Stomach (tissue), 9 donors: ENCODE data around the gene DYSF. TPM values are rescaled to one million over a fixed set of nuclear protein-coding genes. Genes with fewer than 3 reads are reported as not detected.

ENCODE experiments used
- DNase-seq, 2 donors: peaks; one replicate each; pipeline versions ENCODE4 v3.0.0 to v3.0.0-alpha.2; 2013 to 2019
- H3K27ac ChIP-seq, 5 donors: fragments of 200-600 bp in 4 of 5; sonication (generic) in 4 of 5; one replicate each; pipeline ENCODE4 v1.5.1; 2013 to 2019; ENCODE audit warnings: mild to moderate bottlenecking in 1 of 5, moderate library complexity in 1 of 5
- H3K27me3 ChIP-seq, 3 donors: fragments of 200-600 bp; sonication (generic); one replicate each; pipeline ENCODE4 v1.5.1; 2017 to 2019; ENCODE audit warnings: mixed run types in 1 of 3
- H3K36me3 ChIP-seq, 4 donors: fragments of 200-600 bp; sonication (generic); 1 replicate in 3 of 4; 2 replicates in 1 of 4; pipeline ENCODE4 v1.5.1; 2016 to 2019
- H3K4me1 ChIP-seq, 4 donors: fragments of 200-600 bp; sonication (generic); one replicate each; pipeline ENCODE4 v1.5.1; 2016 to 2019
- H3K4me3 ChIP-seq, 4 donors: fragments of 200-600 bp; sonication (generic) in 3 of 4; one replicate each; pipeline ENCODE4 v1.5.1; 2016 to 2019; ENCODE audit warnings: mild to moderate bottlenecking in 1 of 4
- H3K9me3 ChIP-seq, 4 donors: fragments of 200-600 bp; sonication (generic); one replicate each; pipeline ENCODE4 v1.5.1; 2016 to 2019
- CTCF ChIP-seq, 7 experiments: fragments of 450-650 bp in 4 of 7; fragments of 200-600 bp in 3 of 7; sonication (generic) in 3 of 7; IDR thresholded peaks; one replicate each; pipeline ENCODE4 v1.5.1; 2016 to 2019; ENCODE audit warnings: antibody characterized with exemption in 7 of 7, control low read depth in 2 of 7, mild to moderate bottlenecking in 1 of 7
- EP300 ChIP-seq: sonication (generic); formaldehyde crosslinking; IDR thresholded peaks from one replicate; pipeline ENCODE4 v1.6.1; 2017; ENCODE audit warnings: antibody characterized with exemption
- POLR2A ChIP-seq, 4 donors: fragments of 450-650 bp; IDR thresholded peaks; one replicate each; pipeline ENCODE4 v1.6.1; 2016; ENCODE audit warnings: antibody characterized with exemption in 4 of 4, control low read depth in 2 of 4, mild to moderate bottlenecking in 1 of 4, moderate library complexity in 1 of 4
- POLR2AphosphoS5 ChIP-seq, 3 donors: sonication (generic); formaldehyde crosslinking; IDR thresholded peaks; one replicate each; pipeline ENCODE4 v1.6.1; 2016; ENCODE audit warnings: antibody characterized with exemption in 3 of 3
- whole genome bisulfite sequencing, 5 donors: extraction: QIAGEN DNeasy Blood & Tissue Kit in 3 of 5; methylation state at CpG; one replicate each; pipeline versions ENCODE4 v1.1.5 to v1.1.7; 2013 to 2018; 5-methylcytosine and 5-hydroxymethylcytosine counted together
- intact Hi-C: fragments of 100-400 bp; cut with DNase I; formaldehyde crosslinking; loops from one replicate; pipeline ENCODE4 v1.15.1; 2023; ENCODE audit warnings: low total_unique reads
- polyA plus RNA-seq, 3 donors: library from polyadenylated mRNA; stranded (reverse); fragments of 200-250 nt; gene quantifications; one replicate each; pipeline ENCODE4 v1.2.3, GENCODE V29; 2013
- total RNA-seq, 5 donors: library from RNA; depleted of rRNA; stranded (reverse); fragments of >200 nt; gene quantifications; one replicate each; pipeline versions ENCODE4 v1.1.0 to v1.2.3, GENCODE V29; 2014 to 2016
- donor health status: healthy with polysubstance abuse.
- donor health status: Bipolar disorder and iron deficiency.
- donor health status: healthy.

Gene DYSF
- total and polyA plus RNA-seq, 8 donors: 2.1 to 13.4 (median 6.1) TPM

GRCh38 chr2:71570511-71570910 is 117.2 kb downstream of the DYSF start:
- no peak for DNase-seq
- intact Hi-C loops: no loop called here
- peaks cover 0 to 57% (median 25%) of the 10 kb centered on the region in 4 donors for H3K36me3 ChIP-seq
- WGBS, 5 donors: 96 to 99% (median 98%) methylated on average over 9 to 10 of the region's 10 CpGs
- no peaks in the 10 kb centered on the region for H3K9me3 ChIP-seq
- no peak overlapping the region for H3K27ac ChIP-seq
- no peak overlapping the region for H3K4me3 ChIP-seq
- TF ChIP-seq POLR2AphosphoS5 (IDR thresholded peaks at IDR 0.05): no peak
- TF ChIP-seq CTCF (IDR thresholded peaks at IDR 0.05): no peak
- TF ChIP-seq EP300: no peak
- no peak for TF ChIP-seq POLR2A (IDR thresholded peaks at IDR 0.05)
- H3K4me1 ChIP-seq: no peaks in the 10 kb centered on the region
- no peaks in the 10 kb centered on the region for H3K27me3 ChIP-seq

- no peaks in the 10 kb centered on the region for H3K9me3 ChIP-seq
- H3K27ac ChIP-seq: no peak overlapping the region
- H3K4me3 ChIP-seq: no peak overlapping the region
- DNase-seq: no peak
- intact Hi-C loops: no loop called here
- 93 to 100% (median 95%) methylated on average over 2 of the region's 2 CpGs for WGBS, 5 donors
- TF ChIP-seq EP300 (no peak), POLR2AphosphoS5 (IDR thresholded peaks at IDR 0.05) (no peak), CTCF (IDR thresholded peaks at IDR 0.05) (no peak), POLR2A (IDR thresholded peaks at IDR 0.05) (no peak)
- H3K4me1 ChIP-seq: no peaks in the 10 kb centered on the region
- peaks cover 0 to 57% (median 25%) of the 10 kb centered on the region in 4 donors for H3K36me3 ChIP-seq
- no peaks in the 10 kb centered on the region for H3K27me3 ChIP-seq
Observed at GRCh38 chr2:71570951-71571460, 117.6 kb downstream of the DYSF start.

GRCh38 chr2:71571945-71572344 is 118.6 kb downstream of the DYSF start:
- Histone ChIP-seq H3K27me3 (no peaks in the 10 kb centered on the region), H3K4me1 (no peaks in the 10 kb centered on the region), H3K27ac (no peak overlapping the region), H3K36me3 (peaks cover 0 to 57% (median 25%) of the 10 kb centered on the region in 4 donors), H3K4me3 (no peak overlapping the region), H3K9me3 (no peaks in the 10 kb centered on the region)
- intact Hi-C loops: no loop called here
- WGBS, 5 donors: 58 to 89% (median 65%) methylated on average over 1 of the region's 1 CpG; no CpG with 5 or more reads in 1 of the 5 donors
- no peak for DNase-seq
- TF ChIP-seq POLR2AphosphoS5 (IDR thresholded peaks at IDR 0.05) (no peak), EP300 (no peak), POLR2A (IDR thresholded peaks at IDR 0.05) (no peak), CTCF (IDR thresholded peaks at IDR 0.05) (no peak)

DNA sequence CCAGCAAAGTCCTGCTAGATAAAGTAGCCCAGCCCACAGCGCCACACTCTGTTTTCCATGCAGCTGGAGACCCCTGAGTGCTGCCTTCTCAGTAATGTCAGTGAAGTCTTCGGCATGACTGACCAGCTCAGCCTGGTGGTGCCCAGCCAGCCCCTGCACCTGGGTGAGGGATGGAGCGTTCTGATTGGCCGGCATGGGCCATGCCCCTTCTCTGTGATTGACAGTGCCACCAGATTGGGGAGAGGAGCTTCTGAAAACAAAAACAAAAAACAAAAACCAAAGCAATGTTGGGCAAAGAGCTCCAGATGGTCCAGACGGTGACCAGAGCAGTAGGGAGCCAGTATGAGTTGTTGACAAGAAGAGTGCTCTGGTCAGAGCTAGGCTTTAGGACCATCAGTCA is 122.6 kb downstream of the DYSF start:
- Histone ChIP-seq H3K27me3 (no peaks in the 10 kb centered on the region), H3K4me1 (no peaks in the 10 kb centered on the region), H3K4me3 (no peak overlapping the region), H3K9me3 (no peaks in the 10 kb centered on the region), H3K27ac (peak overlapping the region in 1 of 5 donors; percentile 83), H3K36me3 (peaks cover 0 to 31% (median 13%) of the 10 kb centered on the region in 4 donors)
- intact Hi-C loops: no loop called here
- no peak for DNase-seq
- TF ChIP-seq POLR2AphosphoS5 (IDR thresholded peaks at IDR 0.05): no peak
- no peak for TF ChIP-seq POLR2A (IDR thresholded peaks at IDR 0.05)
- WGBS, 5 donors: 88 to 94% (median 92%) methylated on average over 5 of the region's 5 CpGs

- peaks cover 0 to 26% (median 8%) of the 10 kb centered on the region in 4 donors for H3K36me3 ChIP-seq
Observed at GRCh38 chr2:71576541-71576940, 123.2 kb downstream of the DYSF start.

More at GRCh38 chr2:71576541-71576940, 123.2 kb downstream of the DYSF start:
- no peaks in the 10 kb centered on the region for H3K9me3 ChIP-seq
- H3K27ac ChIP-seq: peak overlapping the region in 2 of 5 donors; percentile 13 to 83
- DNase-seq: peak in 1 of 2 donors; percentile 53
- H3K27me3 ChIP-seq: no peaks in the 10 kb centered on the region
- intact Hi-C loops: no loop called here
- WGBS, 5 donors: 73 to 82% (median 80%) methylated on average over 14 to 16 of the region's 16 CpGs
- H3K4me1 ChIP-seq: no peaks in the 10 kb centered on the region
- no peak overlapping the region for H3K4me3 ChIP-seq
- no peak for TF ChIP-seq POLR2AphosphoS5 (IDR thresholded peaks at IDR 0.05)
- TF ChIP-seq CTCF (IDR thresholded peaks at IDR 0.05): no peak
- TF ChIP-seq POLR2A (IDR thresholded peaks at IDR 0.05): no peak
- no peak for TF ChIP-seq EP300
